ENCODE results near the gene GNB5.

GNB5 gene

DNA sequence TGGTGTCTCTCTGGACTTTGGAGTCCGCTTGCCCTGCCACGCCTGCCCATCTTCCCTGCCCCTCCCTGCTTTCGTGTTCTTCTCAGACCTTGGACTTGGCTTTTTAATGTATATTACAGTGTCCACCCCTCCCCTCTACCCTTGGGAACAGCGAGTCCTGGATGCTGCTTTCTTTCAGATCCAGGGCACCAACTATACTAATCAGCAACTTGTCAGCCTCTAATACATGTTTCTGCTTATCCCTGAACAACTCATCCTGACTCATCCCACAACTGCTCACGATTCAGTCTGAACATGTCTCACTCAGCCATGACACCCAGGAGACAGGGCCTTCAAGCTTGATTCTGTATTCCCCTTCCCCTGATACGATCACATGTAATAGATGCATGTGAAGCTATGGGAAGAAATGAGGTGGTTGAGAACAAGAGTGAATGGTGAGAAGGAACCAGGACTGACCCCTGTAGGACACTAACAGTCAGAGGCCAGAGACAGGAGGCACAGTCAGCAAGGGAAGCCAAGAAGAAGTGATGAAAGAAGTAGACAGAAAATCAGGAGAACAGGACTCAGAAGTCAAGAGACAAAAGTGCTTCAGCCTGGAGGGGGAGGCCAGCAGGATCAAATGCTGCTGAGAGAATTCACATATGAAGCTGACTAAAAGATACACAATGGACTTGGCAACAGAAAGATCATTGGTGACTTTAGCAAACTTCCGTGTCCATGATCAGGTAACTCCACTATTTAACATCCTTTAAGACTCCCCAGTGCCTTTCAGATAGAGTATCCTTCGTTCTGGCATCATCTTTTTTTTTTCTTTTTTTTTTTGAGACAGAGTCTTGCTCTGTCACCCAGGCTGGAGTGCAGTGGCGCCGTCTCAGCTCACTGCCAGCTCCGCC lies 114.1 kb downstream of the GNB5 start:
- in situ Hi-C loops (cut with HindIII; ENCODE audit: low sequenced_read_pairs): loop anchor here (5.0 kb wide), 1 partner anchor 95 kb away; no protein-coding TSS in a partner anchor

- in situ Hi-C loops (cut with HindIII; ENCODE audit: low sequenced_read_pairs): no loop called here
Measured at GRCh38 chr15:52071570-52071969, 119.6 kb downstream of the GNB5 start.

- in situ Hi-C loops (cut with HindIII; ENCODE audit: low sequenced_read_pairs): loop anchor here (5.0 kb wide), 1 partner anchor 88 kb away; no protein-coding TSS in a partner anchor
Measured at GRCh38 chr15:52069559-52069958, 121.6 kb downstream of the GNB5 start.

- in situ Hi-C loops (cut with HindIII; ENCODE audit: low sequenced_read_pairs): loop anchor here (5.0 kb wide), 1 partner anchor 89 kb away; no protein-coding TSS in a partner anchor
Measured at GRCh38 chr15:52068004-52068615, 123.1 kb downstream of the GNB5 start.

GRCh38 chr15:52067545-52067926 lies 123.7 kb downstream of the GNB5 start:
- in situ Hi-C loops (cut with HindIII; ENCODE audit: low sequenced_read_pairs): loop anchor here (5.0 kb wide), 1 partner anchor 90 kb away; no protein-coding TSS in a partner anchor

DNA sequence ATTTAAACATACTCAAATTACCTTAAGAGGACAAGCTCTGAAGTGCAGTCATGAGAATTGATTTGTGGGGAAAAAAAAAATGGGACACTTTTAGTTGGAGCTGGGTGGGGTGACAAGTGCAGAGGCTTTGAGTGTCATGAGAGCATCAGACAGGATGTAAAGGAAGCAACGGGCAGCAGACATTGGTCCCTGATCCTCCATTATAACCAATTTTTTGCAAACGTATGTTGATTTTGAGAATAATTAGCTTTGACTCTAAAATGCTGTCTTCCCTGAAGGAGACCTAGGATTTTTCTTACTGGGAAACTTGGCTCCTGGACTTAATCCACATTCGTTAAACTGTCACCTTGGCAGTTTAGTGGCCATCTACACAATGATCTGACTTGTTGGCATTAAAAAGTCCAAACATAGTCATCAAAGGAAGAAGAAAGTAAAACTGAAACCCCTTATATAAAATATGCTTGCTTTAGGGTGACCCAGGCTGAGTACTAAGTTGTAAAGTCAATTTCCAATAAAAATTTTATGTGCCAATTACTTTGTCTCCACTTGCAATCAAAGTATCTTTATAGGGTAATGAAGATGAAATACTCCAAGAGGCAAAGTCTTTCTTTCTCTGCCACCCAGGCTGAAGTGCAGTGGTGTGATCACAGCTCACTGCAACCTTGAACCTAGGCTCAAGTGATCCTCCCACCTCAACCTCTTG lies 124.2 kb downstream of the GNB5 start:
- in situ Hi-C loops (cut with HindIII; ENCODE audit: low sequenced_read_pairs): loop anchor here (5.0 kb wide), 1 partner anchor 90 kb away; no protein-coding TSS in a partner anchor
